GM23248 (cell line): ENCODE data around the gene CNTNAP5.

Experiments
- EZH2 ChIP-seq: fragments of 200-600 bp; sonication (generic); IDR thresholded peaks from 2 replicates; pipeline ENCODE4 v1.6.1; 2018; ENCODE audit warnings: antibody characterized with exemption, mild to moderate bottlenecking; ENCODE audit not compliant: insufficient read depth, poor library complexity, severe bottlenecking
- EZH2phosphoT487 ChIP-seq: fragments of 200-600 bp; sonication (generic); IDR thresholded peaks from 2 replicates; pipeline ENCODE4 v1.6.1; 2018; ENCODE audit warnings: antibody characterized with exemption, moderate library complexity, mild to moderate bottlenecking, low read depth; ENCODE audit not compliant: insufficient read depth

DNA sequence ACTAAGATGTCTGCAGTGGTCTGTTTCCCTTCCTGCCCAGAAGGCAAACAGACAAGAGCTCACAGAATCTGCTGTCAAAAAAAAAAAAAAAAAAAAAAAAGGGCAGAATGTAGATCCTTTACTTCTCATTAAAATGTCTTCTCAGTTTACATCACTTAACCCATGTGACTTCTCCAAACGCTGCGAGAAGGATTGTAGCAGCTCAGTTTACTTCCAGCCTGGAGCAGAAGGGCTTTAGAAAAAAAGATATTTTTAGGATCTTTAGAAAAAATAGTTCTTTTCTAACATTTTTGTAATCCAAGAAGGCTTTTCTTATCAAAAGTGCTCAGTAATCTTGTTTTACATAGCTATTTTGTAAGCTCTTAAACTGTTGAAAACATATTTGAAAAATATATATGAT, 425.4 kb downstream of the CNTNAP5 start:
- no peak for TF ChIP-seq EZH2
- TF ChIP-seq EZH2phosphoT487 = no peak
